ENCODE results near the gene C1orf122. TPM values are rescaled to one million over a fixed set of nuclear protein-coding genes. Genes with fewer than 3 reads are reported as not detected.

The C1orf122 gene
- total RNA-seq, 1 experiment from 2014 or later = 37.7 TPM

- ChIA-PET CTCF (no interaction called here), POLR2A (no interaction called here)
- Mint-ChIP-seq H3K4me3 (ENCODE audit: unreplicated experiment) (no peak overlapping the region), H3K27ac (ENCODE audit: unreplicated experiment) (no peak overlapping the region), H3K9me3 (ENCODE audit: unreplicated experiment) (no peaks in the 10 kb centered on the region), H3K4me1 (ENCODE audit: low read depth, unreplicated experiment) (no peaks in the 10 kb centered on the region), H3K36me3 (ENCODE audit: insufficient read depth, unreplicated experiment) (peaks cover 47% of the 10 kb centered on the region), H3K27me3 (ENCODE audit: insufficient read depth, unreplicated experiment) (no peaks in the 10 kb centered on the region)
- Histone ChIP-seq H3K9me3 (no peaks in the 10 kb centered on the region), H3K36me3 (ENCODE audit: control insufficient read depth, insufficient read depth, low read length) (no peaks in the 10 kb centered on the region), H3K4me1 (peaks cover under 1% of the 10 kb centered on the region; the same call in 1 of the 2 replicates), H3K27me3 (replicated peaks; ENCODE audit: control insufficient read depth, insufficient read depth, low read length) (no peaks in the 10 kb centered on the region), H3K4me3 (ENCODE audit: low read depth, low read length) (no peak overlapping the region)
- DNase-seq = no peak
- intact Hi-C loops (cut with micrococcal nuclease; ENCODE audit: unreplicated experiment) = loop anchor here (5.0 kb wide), 1 partner anchor 43 kb away; the partner anchor contains the start of gene MTF1
- TF ChIP-seq CTCF (IDR thresholded peaks at IDR 0.05; ENCODE audit: insufficient read depth in 1 of 2, low read depth in 1 of 2, low read length in 1 of 2, severe bottlenecking in 1 of 2, unreplicated experiment in 1 of 2) = no peak
- no TSS peak for BruUV-seq (replicated peaks)
Measured at GRCh38 chr1:37814252-37814651, 6.7 kb downstream of the C1orf122 start.

DNA sequence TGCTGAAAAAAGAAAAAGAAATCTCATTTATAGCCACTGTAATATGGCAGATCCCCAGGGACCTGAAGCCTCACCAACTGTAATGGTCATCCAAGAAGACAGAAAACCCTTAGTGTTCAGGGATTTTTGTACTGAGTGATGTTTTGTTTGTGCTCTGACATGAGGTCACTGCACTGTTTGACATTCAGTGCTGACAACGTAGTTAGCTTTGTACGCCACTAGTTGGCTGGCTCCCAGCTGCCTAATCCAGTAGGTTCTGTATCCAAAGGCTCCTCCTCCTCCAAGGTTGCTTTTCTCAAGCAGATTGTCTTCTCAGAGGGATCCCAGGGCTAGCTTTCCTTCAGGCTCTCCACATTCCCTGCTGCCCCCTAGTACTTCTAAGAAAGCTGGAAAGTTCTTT lies 9.9 kb downstream of the C1orf122 start:
- H3K27ac Mint-ChIP-seq (ENCODE audit: unreplicated experiment) = no peak overlapping the region
- peaks cover 45% of the 10 kb centered on the region for H3K36me3 Mint-ChIP-seq (ENCODE audit: insufficient read depth, unreplicated experiment)
- Histone ChIP-seq H3K9me3 (no peaks in the 10 kb centered on the region), H3K4me3 (ENCODE audit: low read depth, low read length) (no peak overlapping the region), H3K27me3 (replicated peaks; ENCODE audit: control insufficient read depth, insufficient read depth, low read length) (no peaks in the 10 kb centered on the region), H3K36me3 (ENCODE audit: control insufficient read depth, insufficient read depth, low read length) (no peaks in the 10 kb centered on the region), H3K4me1 (no peaks in the 10 kb centered on the region)
- ChIA-PET POLR2A (interaction anchor here (0.9 kb wide), 1 partner anchor 9 kb away, joined by 4 read pairs; the partner anchor contains the start of genes C1orf122 and YRDC), CTCF (interaction anchor here (0.6 kb wide), 1 partner anchor 344 kb away, joined by 4 read pairs; no protein-coding TSS in a partner anchor)
- peak in 1 of 2 experiments; percentile 20 for DNase-seq
- intact Hi-C loops (cut with micrococcal nuclease; ENCODE audit: unreplicated experiment) = no loop called here
- no peaks in the 10 kb centered on the region for H3K4me1 Mint-ChIP-seq (ENCODE audit: low read depth, unreplicated experiment)
- BruUV-seq (replicated peaks) = no TSS peak
- H3K4me3 Mint-ChIP-seq (ENCODE audit: unreplicated experiment) = no peak overlapping the region
- no peak for TF ChIP-seq CTCF (IDR thresholded peaks at IDR 0.05; ENCODE audit: insufficient read depth in 1 of 2, low read depth in 1 of 2, low read length in 1 of 2, severe bottlenecking in 1 of 2, unreplicated experiment in 1 of 2)
- no peaks in the 10 kb centered on the region for H3K27me3 Mint-ChIP-seq (ENCODE audit: insufficient read depth, unreplicated experiment)
- no peaks in the 10 kb centered on the region for H3K9me3 Mint-ChIP-seq (ENCODE audit: unreplicated experiment)

DNA sequence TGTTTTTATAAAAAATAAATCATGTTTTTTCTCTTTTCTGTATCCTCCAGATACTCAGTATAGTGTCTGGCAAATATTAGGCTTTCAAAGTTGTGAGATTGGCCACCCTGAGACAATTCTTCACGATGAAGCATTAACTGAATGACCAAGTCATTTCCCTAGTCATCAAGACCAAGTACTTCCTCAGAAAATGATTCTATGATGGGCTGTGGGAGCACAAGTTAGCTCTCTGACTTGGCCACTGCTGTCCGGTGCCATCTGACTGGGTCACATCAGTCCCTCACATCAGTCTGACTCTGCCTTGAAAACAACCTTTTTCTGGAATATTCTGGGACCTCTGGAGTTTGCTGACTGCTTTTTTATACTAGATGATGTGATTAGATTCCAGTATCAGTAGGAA lies 13.9 kb downstream of the C1orf122 start:
- Histone ChIP-seq H3K27me3 (replicated peaks; ENCODE audit: control insufficient read depth, insufficient read depth, low read length) (no peaks in the 10 kb centered on the region), H3K4me1 (no peaks in the 10 kb centered on the region), H3K4me3 (ENCODE audit: low read depth, low read length) (no peak overlapping the region), H3K36me3 (ENCODE audit: control insufficient read depth, insufficient read depth, low read length) (no peaks in the 10 kb centered on the region), H3K9me3 (no peaks in the 10 kb centered on the region)
- H3K27me3 Mint-ChIP-seq (ENCODE audit: insufficient read depth, unreplicated experiment) = no peaks in the 10 kb centered on the region
- no peaks in the 10 kb centered on the region for H3K4me1 Mint-ChIP-seq (ENCODE audit: low read depth, unreplicated experiment)
- DNase-seq = no peak
- no peak overlapping the region for H3K4me3 Mint-ChIP-seq (ENCODE audit: unreplicated experiment)
- POLR2A ChIA-PET = no interaction called here
- no TSS peak for BruUV-seq (replicated peaks)
- intact Hi-C loops (cut with micrococcal nuclease; ENCODE audit: unreplicated experiment) = no loop called here
- no peak overlapping the region for H3K27ac Mint-ChIP-seq (ENCODE audit: unreplicated experiment)
- CTCF ChIA-PET = no interaction called here
- H3K36me3 Mint-ChIP-seq (ENCODE audit: insufficient read depth, unreplicated experiment) = peaks cover 20% of the 10 kb centered on the region
- TF ChIP-seq CTCF (IDR thresholded peaks at IDR 0.05; ENCODE audit: insufficient read depth in 1 of 2, low read depth in 1 of 2, low read length in 1 of 2, severe bottlenecking in 1 of 2, unreplicated experiment in 1 of 2) = no peak
- no peaks in the 10 kb centered on the region for H3K9me3 Mint-ChIP-seq (ENCODE audit: unreplicated experiment)
